HL-60 (cell line): ENCODE data around the gene LUM.

Experiments used
- SPI1 ChIP-seq: IDR thresholded peaks from 2 replicates; pipeline ENCODE4 v1.6.1; 2012; ENCODE audit warnings: low read depth, mild to moderate bottlenecking, borderline replicate concordance
- TF ChIP-seq, protein P1 (sequence below): IDR thresholded peaks from one replicate; pipeline ENCODE4 v1.5.1; 2011; ENCODE audit warnings: low read length, control low read depth, inconsistent platforms; ENCODE audit not compliant: insufficient read depth
- TF ChIP-seq, protein P2 (sequence below): IDR thresholded peaks from 2 replicates; pipeline ENCODE4 v1.6.1; 2012; ENCODE audit warnings: low read depth; ENCODE audit not compliant: insufficient replicate concordance

DNA sequence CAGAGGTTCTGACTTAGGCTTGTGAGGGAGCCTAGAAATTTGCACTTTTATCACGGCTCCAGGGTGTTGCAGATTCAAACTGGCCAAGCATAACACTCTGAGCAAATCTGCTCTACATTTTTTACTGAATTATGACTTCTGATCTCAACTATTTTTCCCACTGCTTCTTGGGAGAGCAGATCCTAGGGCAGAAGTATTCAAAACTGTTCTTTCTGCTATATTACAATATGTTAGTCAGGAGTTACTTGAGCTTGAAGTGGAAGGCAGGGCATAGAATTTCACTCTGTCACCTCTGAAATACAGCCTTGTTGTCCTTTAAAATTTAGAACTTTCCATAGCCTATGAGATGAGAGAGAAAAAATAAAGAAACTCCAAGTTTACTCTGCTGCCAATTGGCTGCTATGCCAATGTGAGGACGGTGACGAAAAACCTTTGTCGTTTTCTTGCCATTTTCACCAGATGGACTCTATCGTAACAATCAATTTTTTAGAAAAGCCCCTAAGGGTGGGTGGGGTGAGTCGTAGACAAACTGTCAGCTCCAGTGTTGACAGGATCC, 37.1 kb downstream of the LUM start:
- TF ChIP-seq, protein P1, sequence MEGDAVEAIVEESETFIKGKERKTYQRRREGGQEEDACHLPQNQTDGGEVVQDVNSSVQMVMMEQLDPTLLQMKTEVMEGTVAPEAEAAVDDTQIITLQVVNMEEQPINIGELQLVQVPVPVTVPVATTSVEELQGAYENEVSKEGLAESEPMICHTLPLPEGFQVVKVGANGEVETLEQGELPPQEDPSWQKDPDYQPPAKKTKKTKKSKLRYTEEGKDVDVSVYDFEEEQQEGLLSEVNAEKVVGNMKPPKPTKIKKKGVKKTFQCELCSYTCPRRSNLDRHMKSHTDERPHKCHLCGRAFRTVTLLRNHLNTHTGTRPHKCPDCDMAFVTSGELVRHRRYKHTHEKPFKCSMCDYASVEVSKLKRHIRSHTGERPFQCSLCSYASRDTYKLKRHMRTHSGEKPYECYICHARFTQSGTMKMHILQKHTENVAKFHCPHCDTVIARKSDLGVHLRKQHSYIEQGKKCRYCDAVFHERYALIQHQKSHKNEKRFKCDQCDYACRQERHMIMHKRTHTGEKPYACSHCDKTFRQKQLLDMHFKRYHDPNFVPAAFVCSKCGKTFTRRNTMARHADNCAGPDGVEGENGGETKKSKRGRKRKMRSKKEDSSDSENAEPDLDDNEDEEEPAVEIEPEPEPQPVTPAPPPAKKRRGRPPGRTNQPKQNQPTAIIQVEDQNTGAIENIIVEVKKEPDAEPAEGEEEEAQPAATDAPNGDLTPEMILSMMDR: no peak
- no peak for TF ChIP-seq SPI1
- TF ChIP-seq, protein P2, sequence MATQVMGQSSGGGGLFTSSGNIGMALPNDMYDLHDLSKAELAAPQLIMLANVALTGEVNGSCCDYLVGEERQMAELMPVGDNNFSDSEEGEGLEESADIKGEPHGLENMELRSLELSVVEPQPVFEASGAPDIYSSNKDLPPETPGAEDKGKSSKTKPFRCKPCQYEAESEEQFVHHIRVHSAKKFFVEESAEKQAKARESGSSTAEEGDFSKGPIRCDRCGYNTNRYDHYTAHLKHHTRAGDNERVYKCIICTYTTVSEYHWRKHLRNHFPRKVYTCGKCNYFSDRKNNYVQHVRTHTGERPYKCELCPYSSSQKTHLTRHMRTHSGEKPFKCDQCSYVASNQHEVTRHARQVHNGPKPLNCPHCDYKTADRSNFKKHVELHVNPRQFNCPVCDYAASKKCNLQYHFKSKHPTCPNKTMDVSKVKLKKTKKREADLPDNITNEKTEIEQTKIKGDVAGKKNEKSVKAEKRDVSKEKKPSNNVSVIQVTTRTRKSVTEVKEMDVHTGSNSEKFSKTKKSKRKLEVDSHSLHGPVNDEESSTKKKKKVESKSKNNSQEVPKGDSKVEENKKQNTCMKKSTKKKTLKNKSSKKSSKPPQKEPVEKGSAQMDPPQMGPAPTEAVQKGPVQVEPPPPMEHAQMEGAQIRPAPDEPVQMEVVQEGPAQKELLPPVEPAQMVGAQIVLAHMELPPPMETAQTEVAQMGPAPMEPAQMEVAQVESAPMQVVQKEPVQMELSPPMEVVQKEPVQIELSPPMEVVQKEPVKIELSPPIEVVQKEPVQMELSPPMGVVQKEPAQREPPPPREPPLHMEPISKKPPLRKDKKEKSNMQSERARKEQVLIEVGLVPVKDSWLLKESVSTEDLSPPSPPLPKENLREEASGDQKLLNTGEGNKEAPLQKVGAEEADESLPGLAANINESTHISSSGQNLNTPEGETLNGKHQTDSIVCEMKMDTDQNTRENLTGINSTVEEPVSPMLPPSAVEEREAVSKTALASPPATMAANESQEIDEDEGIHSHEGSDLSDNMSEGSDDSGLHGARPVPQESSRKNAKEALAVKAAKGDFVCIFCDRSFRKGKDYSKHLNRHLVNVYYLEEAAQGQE: no peak
